UCSD-AML1 (cell line): ENCODE results near the gene DYRK2.
A peak's percentile ranks its signal among the peaks of the same experiment; 100 is the strongest.

Source experiments
- DNase-seq: peaks from one replicate; lab custom pipeline; 2025; ENCODE audit not compliant: unreplicated experiment; lab: John Stamatoyannopoulos, UW

Gene DYRK2

DNA sequence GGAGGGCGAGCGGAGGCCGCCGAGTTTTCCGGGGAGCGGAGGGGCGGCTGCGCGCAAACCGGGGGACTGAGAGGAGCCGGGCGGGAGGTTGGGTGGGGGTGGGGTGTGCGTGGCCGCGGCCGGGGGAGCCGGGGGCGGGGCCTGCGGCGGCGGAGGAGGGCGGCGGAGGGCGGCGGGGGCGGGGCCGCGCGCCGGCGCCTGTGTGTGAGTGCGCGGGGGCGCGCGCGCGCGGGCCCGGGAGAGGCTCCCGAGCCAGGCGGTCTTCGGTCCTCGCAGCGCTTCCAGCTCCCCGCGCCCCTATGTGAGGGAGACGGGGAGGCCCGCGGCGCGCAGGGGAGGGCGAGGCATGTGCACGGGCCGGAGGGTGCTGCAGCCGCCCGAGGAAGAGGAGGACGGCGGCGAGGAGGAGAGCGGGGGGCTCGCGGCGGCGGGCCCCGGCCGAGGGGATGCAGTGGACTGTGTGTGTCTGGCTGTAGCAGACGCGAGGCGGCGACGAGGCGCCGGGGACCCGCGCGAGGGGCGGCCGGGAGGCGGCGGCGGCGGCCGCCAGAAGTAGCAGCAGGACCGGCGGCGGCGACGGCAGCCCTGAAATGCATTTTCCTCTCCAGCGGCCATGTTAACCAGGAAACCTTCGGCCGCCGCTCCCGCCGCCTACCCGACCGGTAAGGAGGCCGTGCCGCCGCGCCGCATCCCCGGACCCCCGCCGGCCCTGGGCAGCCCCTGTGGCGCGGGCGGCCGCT, at the start of gene DYRK2:
Gene DYRK2 (plus strand): TSS at position 225 of the 740 bp plus-strand sequence. CDS start 389 bp downstream, at position 614.
- peak; percentile 77 for DNase-seq

DNA sequence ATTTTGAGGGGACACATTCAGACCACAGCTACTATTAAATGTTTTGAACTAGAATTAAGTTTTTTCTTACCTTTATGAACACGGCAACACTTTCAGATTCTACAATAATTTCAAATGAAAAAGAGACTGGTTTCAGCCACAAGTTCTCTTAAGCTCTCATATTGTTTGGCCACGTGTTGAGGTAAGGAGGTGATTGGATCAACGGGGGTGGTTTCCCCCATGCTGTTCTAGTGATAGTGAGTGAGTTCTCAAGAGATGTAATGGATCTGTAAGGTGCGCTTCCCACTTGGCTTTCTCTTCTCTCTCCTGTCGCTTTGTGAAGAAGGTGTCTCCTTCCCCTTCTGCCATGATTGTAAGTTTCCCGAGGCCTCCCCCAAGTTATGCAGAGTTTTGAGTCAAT, 48.9 kb upstream of the DYRK2 start:
- no peak for DNase-seq

DNA sequence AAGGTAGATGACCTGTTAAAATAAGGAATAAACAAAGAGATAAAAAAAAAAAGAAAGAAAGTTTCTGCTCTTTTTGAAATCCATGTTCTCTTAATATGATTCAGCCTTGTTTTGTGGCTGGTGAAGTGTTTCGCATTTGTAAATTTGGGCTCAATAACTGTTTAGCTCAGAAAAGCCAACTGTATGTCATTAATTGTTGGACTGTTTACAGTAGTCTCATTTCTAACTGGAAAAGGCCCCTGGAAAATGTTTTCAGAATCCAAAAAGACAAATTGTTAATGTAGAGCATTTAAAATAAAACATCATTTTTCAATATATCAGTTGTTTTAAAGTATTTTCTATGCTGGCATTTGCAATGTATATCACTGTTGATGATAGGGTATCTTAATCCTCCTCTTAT, 47.4 kb upstream of the DYRK2 start:
- no peak for DNase-seq

DNA sequence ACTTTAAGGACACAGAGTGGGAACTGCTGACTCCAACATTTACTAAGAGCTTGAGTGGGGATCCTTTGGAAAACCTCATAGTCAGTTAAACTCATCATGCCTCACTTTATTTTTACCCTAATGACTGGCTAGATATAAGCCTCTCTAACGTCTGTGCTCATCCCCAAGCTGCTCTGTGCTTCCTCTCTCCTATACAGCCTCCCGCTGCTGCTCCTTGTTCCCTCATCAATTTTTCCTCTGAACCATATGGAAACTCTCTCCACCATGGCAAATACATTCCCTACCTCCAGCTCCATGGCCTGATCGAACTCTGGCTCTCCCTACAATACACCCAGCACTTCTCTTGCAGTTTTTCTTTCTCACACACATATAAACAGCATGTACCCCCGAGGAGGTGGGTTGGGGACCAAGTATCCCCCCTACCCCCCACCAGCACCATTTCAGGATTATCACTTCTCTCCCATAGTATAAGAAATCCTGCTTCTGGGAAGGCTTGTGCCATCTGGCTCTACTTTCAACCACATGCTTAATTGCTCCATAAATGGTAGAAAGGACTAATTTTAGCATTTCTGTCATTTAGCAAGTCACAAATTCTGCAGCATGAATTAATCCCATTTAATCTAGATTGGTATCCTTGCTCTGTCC, 39.2 kb upstream of the DYRK2 start:
- no peak for DNase-seq

DNA sequence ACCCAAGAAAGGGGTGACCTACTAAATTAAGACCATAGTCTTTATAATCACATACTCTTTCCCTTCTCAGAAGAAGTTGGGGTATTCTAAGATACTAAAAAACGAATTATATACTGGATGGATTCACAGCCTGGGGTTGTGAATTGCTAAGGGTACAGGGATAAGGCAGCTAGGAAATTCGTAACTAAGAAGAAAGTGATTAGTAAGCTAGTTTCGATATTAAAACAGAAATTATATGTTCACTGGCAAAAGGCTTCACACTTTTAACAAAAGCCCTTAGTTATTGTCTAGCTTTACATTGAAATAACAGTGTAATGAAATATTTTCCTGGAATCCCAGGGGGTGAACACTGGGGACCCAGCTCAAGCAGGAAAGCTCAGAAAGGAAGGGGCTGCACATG, 35.5 kb upstream of the DYRK2 start:
- no peak for DNase-seq

DNA sequence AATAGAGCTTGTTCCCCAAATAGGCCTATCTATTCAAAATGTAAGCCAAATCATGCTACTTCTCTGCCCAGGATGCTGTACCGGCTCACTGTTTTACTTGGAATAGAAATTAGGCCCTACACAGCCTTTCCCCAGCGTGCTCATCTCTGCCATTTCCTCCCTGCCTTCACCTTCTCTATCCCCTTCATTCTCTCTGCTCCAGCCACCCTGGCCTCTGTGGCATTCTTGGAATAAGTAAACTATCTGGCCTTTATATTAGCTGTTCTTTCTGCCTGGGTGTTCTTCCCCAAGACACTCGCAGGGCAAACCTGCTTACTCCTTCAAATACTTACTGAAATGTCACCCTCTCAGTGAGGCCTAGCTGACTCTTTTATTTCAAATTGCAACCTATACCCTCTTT, 30.9 kb upstream of the DYRK2 start:
- no peak for DNase-seq

DNA sequence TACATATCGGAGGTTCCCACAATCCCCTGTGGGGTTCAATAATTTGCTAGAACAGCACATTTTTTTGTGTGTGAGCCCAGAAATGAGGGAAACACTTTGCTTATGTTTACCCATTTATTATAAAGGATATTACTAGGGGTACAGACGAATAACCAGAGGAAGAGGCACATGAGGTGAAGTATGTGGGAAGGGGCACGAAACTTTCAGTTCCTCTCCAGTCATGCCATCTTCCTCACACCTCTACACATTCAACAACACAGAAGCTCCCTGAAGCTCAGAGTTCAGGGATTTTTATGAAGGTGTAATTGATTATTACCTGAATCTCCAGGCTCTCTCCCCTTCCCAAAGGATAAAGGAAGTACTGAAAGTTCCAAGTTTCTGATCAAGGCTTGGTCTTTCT, 30.2 kb upstream of the DYRK2 start:
- no peak for DNase-seq

DNA sequence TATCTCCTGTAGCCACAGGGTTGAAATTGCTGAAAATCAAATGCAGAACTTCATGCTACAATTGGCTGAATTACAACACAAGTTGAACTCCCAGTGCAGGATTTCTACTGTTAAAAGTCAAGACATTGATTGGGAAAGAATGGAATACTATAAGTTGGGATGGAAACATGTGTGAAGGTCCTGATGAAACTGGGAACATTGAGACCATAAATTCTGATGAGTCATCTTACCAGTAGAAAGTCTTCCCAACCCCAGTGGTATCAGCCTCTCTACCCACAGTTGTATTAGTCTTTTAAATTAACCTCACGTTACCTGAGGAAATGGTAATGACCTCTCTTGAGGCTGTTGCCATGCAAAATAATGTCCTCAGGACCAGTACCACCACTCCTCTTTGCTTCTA, 27.4 kb upstream of the DYRK2 start:
- DNase-seq: no peak

DNA sequence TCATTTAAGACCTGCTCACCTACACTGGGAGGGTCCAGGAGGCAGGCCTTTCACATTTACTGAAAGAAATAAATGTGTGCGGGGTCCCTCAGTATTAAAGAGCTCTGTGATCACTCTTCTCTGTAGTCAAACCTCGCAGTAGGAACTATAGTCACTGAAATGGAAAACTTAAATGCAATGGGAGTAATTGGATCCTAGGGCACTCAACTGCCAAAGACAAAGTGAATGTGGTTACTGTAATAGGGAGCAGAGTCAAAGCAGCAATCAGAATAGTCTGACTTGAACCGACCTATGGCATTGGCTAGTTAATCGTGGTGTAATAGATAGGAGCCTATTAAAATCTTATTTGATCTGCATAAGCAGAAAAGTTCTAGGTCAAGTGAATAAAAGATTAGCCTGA, 26.6 kb upstream of the DYRK2 start:
- DNase-seq: no peak

DNA sequence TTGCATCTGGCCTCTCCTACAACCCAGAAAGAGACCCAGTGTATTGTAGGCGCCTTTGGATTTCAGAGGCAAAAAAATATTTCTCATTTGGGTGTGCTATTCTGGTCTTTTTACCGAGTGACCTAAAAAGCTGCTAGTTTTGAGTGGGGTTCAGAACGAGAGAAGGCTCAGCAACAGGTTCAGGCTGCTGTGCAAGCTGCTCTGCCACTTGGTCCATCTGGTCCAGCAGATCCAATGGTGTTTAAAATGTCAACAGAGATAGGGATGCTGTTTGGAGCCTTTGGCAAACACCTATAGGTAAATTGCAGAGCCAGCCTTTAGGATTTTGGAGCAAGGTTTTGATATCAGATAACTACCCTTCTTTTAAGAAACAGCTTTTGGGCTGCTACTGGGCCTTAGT, 25.3 kb upstream of the DYRK2 start:
- no peak for DNase-seq

DNA sequence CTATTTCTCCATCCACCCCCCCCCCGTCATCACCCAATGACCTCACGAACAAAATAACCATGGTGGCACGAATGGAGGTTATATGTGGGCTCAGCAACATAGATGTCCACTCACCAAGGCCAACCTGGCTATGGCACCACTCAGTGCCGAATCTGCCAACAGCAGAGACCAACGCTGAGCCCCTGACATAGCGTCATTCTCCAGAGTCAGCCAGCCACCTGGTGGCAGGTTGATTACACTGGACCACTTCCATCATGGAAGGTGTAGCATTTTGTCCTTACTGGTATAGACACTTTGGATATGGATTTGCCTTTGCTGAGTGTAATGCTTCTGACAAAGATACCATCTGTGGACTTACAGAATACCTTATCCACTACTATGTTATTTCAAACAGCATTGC, 24.2 kb upstream of the DYRK2 start:
- DNase-seq: no peak

DNA sequence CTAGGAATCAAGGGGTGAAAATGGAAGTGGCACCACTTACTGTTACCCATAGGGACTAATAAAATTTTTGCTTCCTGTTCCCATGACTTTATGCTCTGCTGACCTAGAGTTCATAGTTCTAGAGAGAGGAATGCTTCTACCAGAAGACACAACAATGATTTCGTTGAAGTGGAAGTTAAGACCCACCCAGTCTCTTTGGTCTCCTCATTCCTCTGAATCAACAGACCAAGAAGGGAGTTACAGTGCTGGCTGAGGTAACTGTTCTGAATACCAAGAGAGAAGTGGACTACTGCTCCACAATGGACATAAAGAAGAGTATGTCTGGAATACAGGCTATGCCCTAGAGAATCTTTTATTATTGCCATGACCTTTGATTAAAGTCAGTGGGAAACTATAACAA, 23.5 kb upstream of the DYRK2 start:
- no peak for DNase-seq

DNA sequence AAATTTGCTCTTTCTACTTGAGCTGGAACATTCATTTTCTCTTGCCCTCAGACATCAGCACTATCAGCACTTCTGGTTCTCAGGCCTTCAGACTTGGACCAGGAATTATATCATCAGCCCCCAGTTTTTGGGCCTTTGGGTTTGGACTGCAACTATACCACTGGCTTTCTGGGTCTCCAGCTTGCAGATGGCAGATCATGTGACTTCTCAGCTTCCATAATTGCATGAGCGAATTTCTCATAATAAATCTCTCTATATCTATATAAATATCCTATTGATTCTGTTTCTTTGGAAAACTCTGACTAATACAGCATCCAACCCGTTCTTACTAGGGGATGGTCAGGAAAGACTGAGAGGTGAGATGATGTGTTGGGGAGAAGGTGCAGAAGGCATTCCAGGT, 22.4 kb upstream of the DYRK2 start:
- no peak for DNase-seq

DNA sequence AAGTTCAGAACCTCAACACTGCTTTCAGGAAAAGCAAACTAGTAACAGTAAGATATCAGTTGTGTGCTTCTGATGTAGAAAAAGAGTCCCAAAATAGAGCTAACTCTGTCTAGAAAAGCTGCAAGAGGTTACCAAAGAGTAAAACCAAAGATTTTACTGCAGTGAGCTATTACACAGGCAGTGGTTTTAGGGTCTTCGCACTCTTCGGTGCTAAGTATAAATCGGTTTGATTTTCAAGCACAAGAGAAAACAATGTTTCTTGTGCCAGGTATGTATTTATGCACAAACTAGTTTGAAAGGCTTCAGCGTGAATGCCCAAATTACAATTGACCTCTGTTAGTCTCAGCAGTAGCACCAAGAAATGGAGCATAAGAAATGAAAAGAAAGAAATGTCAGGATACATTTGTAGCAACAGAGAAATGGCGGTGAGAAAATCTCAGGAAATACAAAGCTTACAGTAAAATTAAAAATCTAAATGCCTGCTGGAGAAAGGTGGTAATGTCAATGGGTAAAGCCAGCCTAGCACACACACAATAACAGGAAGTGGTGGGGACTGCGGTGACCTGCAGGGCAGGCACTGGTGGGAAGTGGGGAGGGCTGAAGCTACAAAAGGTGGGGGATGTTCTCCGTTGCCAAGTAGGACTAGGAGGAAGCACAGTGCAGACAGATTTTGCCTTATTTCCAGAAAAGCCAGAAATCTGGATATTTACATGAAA, 18.0 kb upstream of the DYRK2 start:
- DNase-seq: peak; percentile 75

DNA sequence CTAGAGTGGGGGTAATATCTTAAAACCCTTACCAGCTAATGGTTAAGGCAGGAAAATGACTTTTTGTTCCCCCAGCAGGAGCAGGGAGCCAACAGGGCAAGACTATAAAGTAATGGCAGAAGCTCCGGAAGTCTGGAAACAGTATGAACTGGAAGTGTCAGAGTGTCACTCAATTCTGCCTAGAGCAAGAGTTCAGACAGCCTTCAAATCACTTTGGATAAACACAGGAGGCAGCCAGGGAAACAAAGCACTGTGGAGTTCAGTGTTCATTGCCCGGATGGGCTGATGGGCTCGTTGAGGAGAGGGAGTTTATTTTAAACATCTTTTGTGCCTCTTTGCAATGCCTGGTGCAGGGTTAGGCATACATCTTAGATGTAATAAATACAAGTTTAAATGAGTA, 16.5 kb upstream of the DYRK2 start:
- no peak for DNase-seq

DNA sequence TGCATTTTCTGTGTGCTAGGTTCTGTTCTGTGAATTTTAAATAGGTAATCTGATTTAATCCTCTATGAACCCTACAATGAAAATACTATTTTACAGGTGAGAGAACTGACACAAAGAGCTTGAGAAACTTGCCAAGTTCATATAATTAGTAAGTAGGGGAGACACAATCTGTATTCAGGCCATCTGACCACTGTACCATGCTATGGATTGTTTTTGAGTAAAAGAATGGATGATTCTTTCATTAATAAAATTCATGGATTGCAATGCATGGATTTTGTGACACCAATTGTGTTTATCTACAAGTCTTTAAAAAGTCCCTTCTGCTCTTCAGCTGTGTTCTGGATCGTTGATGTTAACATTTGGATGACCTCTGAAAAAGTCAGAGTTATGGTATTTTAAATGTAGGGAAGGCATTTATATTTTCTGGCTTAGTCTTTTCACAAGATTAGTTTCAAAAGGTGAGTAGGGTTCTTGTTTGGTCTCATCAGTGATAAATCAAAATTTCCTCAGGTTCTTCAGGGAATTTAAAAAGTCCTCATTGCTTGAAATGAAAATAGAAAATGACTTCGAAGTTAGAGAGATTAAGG, 15.4 kb upstream of the DYRK2 start:
- no peak for DNase-seq

DNA sequence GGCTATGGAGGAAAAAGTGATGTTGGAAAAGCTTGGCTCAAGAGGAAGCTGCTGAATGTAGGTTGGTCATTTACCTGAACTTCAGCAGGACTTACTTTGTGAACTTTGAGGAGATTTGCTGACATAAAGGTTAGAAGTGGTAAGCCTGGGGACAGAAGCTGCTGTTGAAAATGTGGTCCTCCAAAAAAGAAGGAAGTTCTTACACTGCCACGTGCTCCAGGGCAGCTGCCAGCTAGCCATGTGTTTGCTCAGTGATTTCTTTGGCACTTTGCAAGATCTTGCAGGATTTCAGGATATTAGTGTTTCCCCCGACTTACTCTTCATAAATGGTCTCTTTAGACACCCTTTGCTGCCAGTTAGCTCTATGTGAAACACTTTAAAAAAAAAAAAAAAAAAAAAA, 14.8 kb upstream of the DYRK2 start:
- peak; percentile 12 for DNase-seq

DNA sequence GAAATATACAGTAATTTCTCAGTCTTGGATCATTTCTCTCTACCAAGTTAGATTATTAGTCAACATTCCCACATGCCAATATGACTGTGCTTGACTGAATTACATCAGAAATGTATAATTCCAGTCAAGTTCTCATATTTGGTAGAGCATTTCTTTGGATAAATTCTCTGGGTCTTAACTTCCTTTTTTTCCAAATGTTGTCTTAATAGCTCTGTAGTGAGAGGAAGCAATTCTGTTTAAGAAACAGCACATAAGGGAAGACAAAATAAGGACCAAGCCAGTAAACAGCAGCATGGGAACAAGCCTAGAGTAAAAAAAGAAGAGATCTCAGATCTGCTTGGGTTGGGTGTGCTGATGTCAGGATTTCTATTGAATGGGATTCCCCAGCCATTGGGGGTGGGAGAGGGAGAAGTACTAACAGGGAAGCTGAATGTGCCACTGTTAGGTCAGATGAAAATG, 14.2 kb upstream of the DYRK2 start:
- no peak for DNase-seq

DNA sequence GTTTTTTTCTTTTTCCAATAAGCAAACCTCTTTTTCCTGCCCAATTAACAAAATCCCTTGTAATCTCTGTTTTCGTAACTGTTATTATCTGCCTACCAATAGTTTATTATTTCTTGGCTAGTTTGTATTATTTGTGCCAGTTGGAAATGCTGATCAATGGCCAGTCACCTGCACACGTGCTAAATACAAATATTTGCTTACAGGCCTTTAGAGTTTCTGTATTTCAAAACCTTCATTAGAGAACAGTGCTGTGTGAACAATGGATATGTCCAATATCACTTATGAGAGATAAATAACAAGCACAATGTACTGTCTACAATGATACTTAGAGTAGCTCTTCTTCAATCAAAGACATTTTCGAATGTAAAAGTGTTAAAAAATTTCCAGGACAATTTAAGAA, 10.8 kb upstream of the DYRK2 start:
- DNase-seq: no peak

DNA sequence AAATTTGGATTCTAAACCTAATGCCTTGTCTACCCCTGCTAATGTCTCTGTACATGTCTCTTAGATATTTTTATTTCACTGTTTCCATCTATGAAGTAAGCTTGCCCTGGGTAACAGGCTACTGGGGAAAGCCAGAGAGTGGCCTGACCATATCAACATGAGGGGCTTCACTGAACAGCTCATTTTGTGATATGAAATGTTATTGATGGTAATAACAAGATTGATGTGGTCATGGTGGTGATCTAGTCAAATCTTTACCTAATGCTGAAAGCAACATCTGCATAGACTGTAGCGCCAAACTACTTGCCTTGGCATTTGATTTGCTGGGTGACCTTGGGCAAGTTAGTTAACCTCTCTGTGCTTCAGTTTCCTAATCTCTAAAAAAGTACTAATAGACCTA, 9.9 kb upstream of the DYRK2 start:
- DNase-seq: no peak

DNA sequence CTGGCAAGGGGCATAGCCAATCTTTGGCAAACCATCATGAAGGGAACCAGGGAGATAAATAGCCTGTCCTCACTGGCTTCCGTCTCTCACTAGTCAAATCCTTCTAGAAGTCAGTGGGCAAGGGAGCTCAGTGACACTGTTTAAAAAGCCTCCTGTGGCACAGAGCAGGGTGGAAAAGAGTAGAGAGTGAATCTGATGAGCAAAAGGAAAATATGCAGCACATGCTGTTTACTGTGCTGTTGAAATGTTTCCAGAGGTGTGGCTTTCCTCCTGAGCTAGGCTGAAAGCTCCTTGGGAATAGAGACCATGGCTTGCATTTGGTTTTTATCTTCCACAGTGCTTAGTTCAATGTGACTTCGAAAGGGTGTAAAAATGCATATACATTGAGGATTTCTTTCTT, 7.7 kb upstream of the DYRK2 start:
- no peak for DNase-seq

DNA sequence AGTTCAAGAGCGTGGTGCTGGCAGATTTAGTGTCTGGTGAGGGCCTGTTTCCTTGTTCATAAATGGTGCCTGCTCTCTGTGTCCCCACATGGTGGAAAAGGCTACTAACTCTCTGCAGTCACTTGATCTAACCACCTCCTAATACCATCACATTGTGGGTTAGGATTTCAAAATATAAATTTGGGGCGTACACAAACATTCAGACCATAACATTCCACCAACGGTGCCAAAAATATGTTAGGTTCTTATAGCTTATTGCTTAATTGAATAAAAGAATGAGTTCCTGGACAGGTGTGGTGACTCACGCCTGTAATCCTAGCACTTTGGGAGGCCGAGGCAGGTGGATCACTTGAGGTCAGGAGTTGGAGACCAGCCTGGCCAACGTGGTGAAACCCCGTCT, 3.4 kb upstream of the DYRK2 start:
- no peak for DNase-seq
